Heart left ventricle (tissue), 16 donors: ENCODE data around the gene TGM4. TPM values are rescaled to one million over a fixed set of nuclear protein-coding genes. Genes with fewer than 3 reads are reported as not detected.

ENCODE experiments used
- ATAC-seq, 4 donors: fragments of 200-7000 bp; cut with Tn5 transposase; one replicate each; pipeline ENCODE4 v1.9.1; 2020 to 2022; ENCODE audit warnings: moderate library complexity in 4 of 4, mild to moderate bottlenecking in 3 of 4, moderate number of reproducible peaks in 1 of 4
- DNase-seq, 5 donors: peaks; one replicate each; pipeline ENCODE4 v3.0.0-alpha.2; 2020
- H3K27ac ChIP-seq, 12 donors: fragments of 200-600 bp; sonication (generic) in 4 of 12; one replicate each; pipeline versions ENCODE4 v1.5.0 to v1.8.0; 2016 to 2022; ENCODE audit warnings: mild to moderate bottlenecking in 2 of 12
- H3K27me3 ChIP-seq, 9 donors: fragments of 200-600 bp; sonication (generic) in 2 of 9; one replicate each; pipeline versions ENCODE4 v1.5.1 to v1.8.0; 2016 to 2022; ENCODE audit warnings: mild to moderate bottlenecking in 3 of 9
- H3K36me3 ChIP-seq, 9 donors: fragments of 200-600 bp; sonication (generic) in 2 of 9; one replicate each; pipeline versions ENCODE4 v1.5.0 to v1.8.0; 2018 to 2022; ENCODE audit warnings: mild to moderate bottlenecking in 2 of 9
- H3K4me1 ChIP-seq, 12 donors: fragments of 200-600 bp; sonication (generic) in 4 of 12; one replicate each; pipeline versions ENCODE4 v1.5.0 to v1.8.0; 2016 to 2022; ENCODE audit warnings: mild to moderate bottlenecking in 3 of 12
- H3K4me3 ChIP-seq, 12 donors: fragments of 200-600 bp; sonication (generic) in 4 of 12; one replicate each; pipeline versions ENCODE4 v1.5.0 to v1.8.0; 2017 to 2022; ENCODE audit warnings: mild to moderate bottlenecking in 9 of 12, moderate library complexity in 4 of 12
- H3K9me3 ChIP-seq, 12 donors: fragments of 200-600 bp; sonication (generic) in 4 of 12; one replicate each; pipeline versions ENCODE4 v1.5.0 to v1.8.0; 2016 to 2022; ENCODE audit warnings: mild to moderate bottlenecking in 1 of 12
- POLR2A ChIP-seq, 2 donors: fragments of 450-650 bp; IDR thresholded peaks; one replicate each; pipeline ENCODE4 v1.6.1; 2017; ENCODE audit warnings: antibody characterized with exemption in 2 of 2, mild to moderate bottlenecking in 2 of 2, moderate library complexity in 2 of 2
- WGBS, 4 donors: extraction: QIAGEN DNeasy Blood & Tissue Kit in 2 of 4; methylation state at CpG; one replicate each; pipeline versions ENCODE4 v1.1.5 to v1.1.7; 2013 to 2018; 5-methylcytosine and 5-hydroxymethylcytosine counted together
- intact Hi-C, 10 donors: fragments of 100-400 bp; cut with DNase I; formaldehyde crosslinking; loops; one replicate each; pipeline versions ENCODE4 v1.11.1 to v1.14.2; 2022
- polyA plus RNA-seq, 2 donors: library from polyadenylated mRNA; stranded (reverse); fragments of 200-250 nt; gene quantifications; one replicate each; pipeline ENCODE4 v1.2.3, GENCODE V29; 2013
- total RNA-seq, 9 donors: library from RNA; depleted of rRNA in 2 of 9; stranded (reverse); fragments of >200 nt in 2 of 9; fragmentation: NEBNext Ultra II Directional in 3 of 9; extraction: Animal tissue kit (Norgen Biotek cat#: 25700) in 3 of 9; gene quantifications; one replicate each; pipeline versions ENCODE4 v1.1.0 to v1.2.4, GENCODE V29; 2016 to 2023
- TF ChIP-seq, protein P1 (sequence below), 12 donors: fragments of 200-600 bp; sonication (generic) in 4 of 12; IDR thresholded peaks; one replicate each; pipeline versions ENCODE4 v1.5.0 to v1.8.0; 2018 to 2022; ENCODE audit warnings: antibody characterized with exemption in 12 of 12, mild to moderate bottlenecking in 5 of 12
- donor health status: ischemic (EF 13 %, LVEDD 7.1; RV severe dilation, severe dysfunction).
- donor health status: healthy with polysubstance abuse.
- donor health status: DM: no; HTN: yes; CAD: no.
- donor health status: DM: no; HTN: no; CAD: no.
- donor health status: ischemic (EF 25% LVEDD 6.9; RV normal size, moderate dysfunction).
- donor health status: ischemic (EF 25% LVEDD 5.7; RV mildly dilated, moderate dysfunction).
- donor health status: healthy.
- donor health status: DM: yes; HTN: yes; CAD: no.
- donor health status: ischemic (EF 35%, LVEDD 5.7; RV mildly dilated, moderate dysfunction).
- donor health status: nonischemic (EF 11% LVEDD 7.7; RV severe dilation, severe dysfunction).
- donor health status: DM: yes; HTN: yes; CAD: no.
- donor health status: PGD.
- donor health status: ischemic (EF 29% LVEDD 5.4; RV normal size, mild dysfunction).
- donor health status: nonischemic (EF 23%, LVEDD 6.1; RV moderate dilation, normal function).

Gene TGM4
- total and polyA plus RNA-seq, 11 donors = 0.66 TPM; not detected in 10

DNA sequence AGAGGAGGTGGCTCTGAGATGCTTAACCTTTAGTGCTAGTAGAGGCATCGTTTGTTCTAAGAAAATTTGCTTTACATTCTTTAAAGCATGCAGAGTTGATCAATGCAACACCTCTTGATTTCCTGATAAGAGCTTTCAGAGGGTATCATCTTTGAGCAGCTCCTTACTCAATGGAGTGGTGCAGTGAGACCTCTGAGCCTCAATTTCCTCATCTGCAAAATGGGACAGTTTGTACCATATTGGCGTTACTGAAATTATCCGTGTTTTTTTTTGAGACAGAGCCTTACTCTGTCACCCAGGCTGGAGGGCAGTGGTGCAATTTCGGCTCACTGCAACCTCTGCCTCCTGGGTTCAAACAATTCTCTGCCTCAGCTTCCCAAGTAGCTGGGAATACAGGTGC lies 14.3 kb upstream of the TGM4 start:
- Histone ChIP-seq H3K36me3 (no peaks in the 10 kb centered on the region), H3K4me3 (no peak overlapping the region), H3K27me3 (no peaks in the 10 kb centered on the region), H3K27ac (no peak overlapping the region), H3K9me3 (peaks cover 0 to 10% (median 0%) of the 10 kb centered on the region in 12 donors), H3K4me1 (peaks cover 0 to 20% (median 8%) of the 10 kb centered on the region in 12 donors)
- no peak for ATAC-seq
- DNase-seq = no peak
- intact Hi-C loops = loop anchor here in 8 of 10 donors (5.0 to 10.0 kb wide), 3 partner anchors 95 to 148 kb away; partner anchors contain the start of genes KIAA1143 (in 7 of the 8), KIF15 (in 7 of the 8) and ZNF502 (in 1 of the 8)
- TF ChIP-seq, protein P1, sequence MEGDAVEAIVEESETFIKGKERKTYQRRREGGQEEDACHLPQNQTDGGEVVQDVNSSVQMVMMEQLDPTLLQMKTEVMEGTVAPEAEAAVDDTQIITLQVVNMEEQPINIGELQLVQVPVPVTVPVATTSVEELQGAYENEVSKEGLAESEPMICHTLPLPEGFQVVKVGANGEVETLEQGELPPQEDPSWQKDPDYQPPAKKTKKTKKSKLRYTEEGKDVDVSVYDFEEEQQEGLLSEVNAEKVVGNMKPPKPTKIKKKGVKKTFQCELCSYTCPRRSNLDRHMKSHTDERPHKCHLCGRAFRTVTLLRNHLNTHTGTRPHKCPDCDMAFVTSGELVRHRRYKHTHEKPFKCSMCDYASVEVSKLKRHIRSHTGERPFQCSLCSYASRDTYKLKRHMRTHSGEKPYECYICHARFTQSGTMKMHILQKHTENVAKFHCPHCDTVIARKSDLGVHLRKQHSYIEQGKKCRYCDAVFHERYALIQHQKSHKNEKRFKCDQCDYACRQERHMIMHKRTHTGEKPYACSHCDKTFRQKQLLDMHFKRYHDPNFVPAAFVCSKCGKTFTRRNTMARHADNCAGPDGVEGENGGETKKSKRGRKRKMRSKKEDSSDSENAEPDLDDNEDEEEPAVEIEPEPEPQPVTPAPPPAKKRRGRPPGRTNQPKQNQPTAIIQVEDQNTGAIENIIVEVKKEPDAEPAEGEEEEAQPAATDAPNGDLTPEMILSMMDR (IDR thresholded peaks at IDR 0.05) = no peak
- no peak for TF ChIP-seq POLR2A (IDR thresholded peaks at IDR 0.05)
- 93 to 96% (median 94%) methylated on average over 4 of the region's 4 CpGs for WGBS, 4 donors

DNA sequence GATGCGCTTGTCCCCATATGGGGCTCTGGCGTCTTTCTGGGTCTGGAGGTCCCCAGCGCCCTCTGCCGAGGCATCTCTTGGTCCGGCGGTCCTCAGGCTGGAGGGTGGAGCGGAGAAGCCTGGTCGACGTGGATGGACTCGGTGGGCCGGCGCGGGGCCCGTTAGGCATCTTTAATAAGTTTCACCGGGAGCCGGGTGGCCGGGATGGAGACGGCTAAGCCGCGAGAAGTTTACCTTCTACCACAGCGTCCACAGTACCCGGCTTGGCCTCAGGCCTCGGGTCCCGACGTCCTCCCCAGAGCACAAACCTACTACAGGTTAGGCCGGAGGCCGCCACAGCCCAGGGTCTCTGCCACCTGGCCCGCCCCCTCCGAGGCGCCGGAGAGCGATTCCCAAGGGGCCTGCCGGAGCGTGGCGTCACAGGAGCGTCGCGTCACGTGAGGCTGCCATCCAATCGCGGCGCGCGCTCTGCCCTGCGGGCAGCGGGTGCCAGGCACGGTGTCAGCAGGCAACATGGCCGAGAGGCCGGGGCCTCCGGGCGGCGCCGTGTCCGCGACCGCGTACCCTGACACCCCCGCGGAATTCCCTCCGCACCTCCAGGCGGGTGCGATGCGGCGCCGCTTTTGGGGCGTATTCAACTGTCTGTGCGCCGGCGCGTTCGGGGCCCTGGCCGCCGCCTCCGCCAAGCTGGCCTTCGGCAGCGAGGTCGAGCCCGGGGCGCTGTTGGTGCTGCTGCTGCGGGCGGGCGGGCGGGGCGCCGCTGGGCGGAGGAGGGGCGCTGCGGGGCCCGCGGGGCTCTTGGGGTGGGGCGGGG lies 12.8 kb upstream of the TGM4 start, which contains the start of gene TMEM42:
TMEM42 (plus strand) TSS at position 501 of the 814 bp plus-strand sequence; CDS start at position 514, 13 bp downstream.
- peak; percentile 90 to 96 (median 94) for DNase-seq
- no peaks in the 10 kb centered on the region for H3K36me3 ChIP-seq
- peaks cover 0 to 7% (median 0%) of the 10 kb centered on the region in 12 donors for H3K9me3 ChIP-seq
- intact Hi-C loops = loop anchor here in 8 of 10 donors (1.0 to 10.0 kb wide), 4 partner anchors 97 to 149 kb away; partner anchors contain the start of genes KIAA1143 (in 7 of the 8), KIF15 (in 7 of the 8), ZNF501 (in 1 of the 8) and ZNF502 (in 1 of the 8)
- peak within 1 kb of the TSS; percentile 57 to 96 (median 89) for H3K27ac ChIP-seq
- peak within 1 kb of the TSS; percentile 20 to 84 (median 70) for H3K4me3 ChIP-seq
- H3K27me3 ChIP-seq = no peaks in the 10 kb centered on the region
- TF ChIP-seq, protein P1 (IDR thresholded peaks at IDR 0.05) = peak; percentile 5 to 51 (median 28)
- peak in 1 of 2 donors; percentile 81 for TF ChIP-seq POLR2A (IDR thresholded peaks at IDR 0.05)
- 0 to 3% (median 1%) methylated on average over 32 to 91 of the region's 91 CpGs for WGBS, 4 donors
- ATAC-seq = peak; percentile 96 to 99 (median 99)
- peaks cover 0 to 20% (median 8%) of the 10 kb centered on the region in 12 donors for H3K4me1 ChIP-seq

GRCh38 chr3:44862226-44862637 lies 12.2 kb upstream of the TGM4 start:
- intact Hi-C loops = loop anchor here in 8 of 10 donors (1.0 to 10.0 kb wide), 4 partner anchors 97 to 150 kb away; partner anchors contain the start of genes KIAA1143 (in 7 of the 8), KIF15 (in 7 of the 8), ZNF501 (in 1 of the 8) and ZNF502 (in 1 of the 8)
- peak overlapping the region; percentile 4 to 84 (median 70) for H3K4me3 ChIP-seq
- no peaks in the 10 kb centered on the region for H3K36me3 ChIP-seq
- no peak for TF ChIP-seq POLR2A (IDR thresholded peaks at IDR 0.05)
- TF ChIP-seq, protein P1 (IDR thresholded peaks at IDR 0.05) = no peak
- peaks cover 0 to 20% (median 8%) of the 10 kb centered on the region in 12 donors for H3K4me1 ChIP-seq
- H3K27ac ChIP-seq = peak overlapping the region; percentile 57 to 96 (median 89)
- peaks cover 0 to 1% (median 0%) of the 10 kb centered on the region in 12 donors for H3K9me3 ChIP-seq
- 0 to 2% (median 1%) methylated on average over 8 to 25 of the region's 25 CpGs for WGBS, 4 donors
- no peaks in the 10 kb centered on the region for H3K27me3 ChIP-seq
- ATAC-seq (peak in 1 of 4 donors; percentile 3), DNase-seq (no peak)
